ENCODE results near the gene XCL1.
"Not testable (repeated sequence)": the region's sequence is repeated elsewhere in the genome, so short reads cannot be mapped to it uniquely, and the experiment has no call there.

Gene XCL1

DNA sequence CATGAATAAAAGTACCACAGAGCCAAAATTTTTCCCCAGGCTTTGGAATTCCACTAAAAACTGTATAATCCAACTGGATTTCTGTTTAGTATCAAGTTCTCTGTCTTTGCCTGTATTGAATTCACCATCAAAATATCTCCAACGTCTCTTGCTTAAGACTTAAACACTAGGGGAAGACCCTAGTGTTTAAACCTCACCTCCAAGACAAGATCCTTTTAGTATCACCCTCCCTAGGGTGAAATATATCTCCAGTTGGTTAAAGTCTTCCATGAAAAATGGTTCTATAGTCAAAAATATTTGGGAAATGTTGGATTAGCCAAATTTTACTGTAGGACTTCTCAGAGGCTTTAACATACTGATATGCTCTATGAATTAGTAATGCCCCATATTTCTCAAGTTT is 8.1 kb upstream of the XCL1 start:
- no peak for DNase-seq

DNA sequence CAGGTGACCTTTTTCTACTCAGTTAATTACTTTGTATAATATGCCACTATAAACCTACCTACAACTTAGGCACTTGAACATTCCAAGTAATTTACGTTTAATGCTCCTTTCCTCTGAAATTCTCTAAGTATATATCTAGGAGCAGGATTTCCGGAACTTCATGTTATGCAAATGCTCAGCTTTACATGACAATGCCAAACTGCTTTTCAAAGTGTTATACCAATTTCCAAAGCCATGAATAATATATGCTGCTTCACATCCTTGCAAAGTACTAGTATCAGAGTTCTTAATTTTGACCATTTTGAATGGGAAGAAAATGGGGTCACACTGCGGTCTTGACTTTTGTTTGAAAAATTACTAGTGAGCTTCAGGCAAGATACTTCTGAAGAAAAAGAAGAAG is 5.8 kb upstream of the XCL1 start:
- no peak for DNase-seq

DNA sequence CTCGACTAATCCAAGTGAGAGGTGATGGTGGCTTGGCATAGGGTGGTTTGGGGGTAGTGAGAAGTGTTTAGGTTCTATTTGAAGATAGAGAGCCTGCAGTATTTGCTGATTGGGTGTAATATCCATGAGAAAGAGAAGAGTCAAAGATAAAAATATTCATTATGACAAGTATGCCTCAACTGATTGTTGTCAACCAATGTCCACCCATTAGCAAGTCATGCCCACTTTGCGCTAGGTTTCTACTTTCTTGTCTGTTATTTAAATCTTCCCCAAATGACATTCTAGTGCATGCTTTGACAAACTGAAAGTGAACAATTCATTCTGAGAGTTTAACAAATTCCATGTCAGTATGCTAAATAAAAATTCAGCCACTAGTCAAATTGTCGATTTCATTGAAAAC is 3.8 kb upstream of the XCL1 start:
- no peak for DNase-seq

DNA sequence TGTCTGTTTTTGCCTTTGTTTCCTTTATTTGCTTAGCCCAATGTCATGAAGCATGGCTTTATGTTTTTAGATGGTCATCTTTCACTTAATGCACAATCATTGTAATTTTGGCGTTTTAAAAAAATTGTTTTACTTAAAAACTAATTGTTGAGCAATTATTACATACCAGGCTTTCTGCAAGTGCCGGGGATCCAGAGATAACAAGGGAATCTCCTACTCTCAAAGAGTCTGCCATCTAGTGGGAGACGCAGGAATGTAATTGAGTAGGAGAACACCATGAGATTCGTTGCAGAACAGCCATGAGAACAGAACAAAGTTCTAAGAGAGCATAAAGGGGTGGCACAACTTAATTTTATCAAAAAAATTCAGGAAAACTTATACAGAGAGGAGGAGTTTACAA is 2.2 kb upstream of the XCL1 start:
- not testable (repeated sequence) for DNase-seq

DNA sequence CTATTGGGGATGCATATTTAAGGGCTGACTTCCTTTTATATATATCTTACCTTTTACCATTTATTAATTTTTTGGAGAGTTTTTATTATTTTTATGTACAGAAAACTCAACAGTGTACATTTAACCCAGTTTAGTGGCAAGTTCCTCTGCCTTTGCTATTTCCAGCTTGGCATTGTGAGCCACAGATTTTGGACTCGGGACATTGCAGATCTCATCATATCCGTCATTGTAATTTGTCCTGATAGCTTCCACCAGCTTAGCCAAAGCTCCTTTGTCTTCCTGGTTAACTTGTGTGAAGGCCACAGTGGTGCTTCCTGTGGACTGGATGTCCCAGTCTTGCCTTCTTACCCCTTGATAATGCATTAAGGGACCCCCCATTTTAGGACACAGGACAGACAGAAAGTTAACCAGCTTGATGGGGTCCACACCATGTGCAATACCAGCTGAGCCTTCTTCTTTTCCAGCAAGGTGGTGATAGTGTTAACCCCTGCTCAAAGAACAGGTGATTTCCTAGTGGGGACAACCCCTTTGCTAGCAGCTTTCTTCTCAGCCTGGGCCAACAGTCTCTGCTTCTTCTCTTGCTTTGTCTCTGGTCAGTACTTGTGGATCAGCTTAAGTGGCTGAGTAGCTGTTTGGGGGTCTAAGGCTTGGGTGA is 2.3 kb downstream of the XCL1 start:
- not testable (repeated sequence) for DNase-seq

DNA sequence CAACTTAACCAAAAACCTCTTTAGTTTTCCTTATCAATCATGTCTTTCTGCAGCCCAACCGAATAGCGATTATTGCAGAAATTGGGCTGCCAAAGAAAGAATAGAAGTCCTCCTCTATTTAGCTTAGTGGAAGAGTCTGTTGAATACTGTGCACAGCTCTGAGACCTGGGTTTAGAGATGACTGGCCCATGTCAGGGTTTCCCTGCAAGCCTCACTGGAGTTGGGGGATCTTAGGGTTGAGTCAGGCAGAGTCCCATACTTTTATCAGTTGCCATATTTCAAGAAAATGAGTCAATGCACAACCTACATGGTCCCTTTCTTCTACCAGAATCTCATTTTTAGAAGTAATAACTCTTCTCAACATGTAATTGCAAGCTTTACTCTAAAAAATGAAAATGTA is 3.9 kb downstream of the XCL1 start:
- DNase-seq = not testable (repeated sequence)

DNA sequence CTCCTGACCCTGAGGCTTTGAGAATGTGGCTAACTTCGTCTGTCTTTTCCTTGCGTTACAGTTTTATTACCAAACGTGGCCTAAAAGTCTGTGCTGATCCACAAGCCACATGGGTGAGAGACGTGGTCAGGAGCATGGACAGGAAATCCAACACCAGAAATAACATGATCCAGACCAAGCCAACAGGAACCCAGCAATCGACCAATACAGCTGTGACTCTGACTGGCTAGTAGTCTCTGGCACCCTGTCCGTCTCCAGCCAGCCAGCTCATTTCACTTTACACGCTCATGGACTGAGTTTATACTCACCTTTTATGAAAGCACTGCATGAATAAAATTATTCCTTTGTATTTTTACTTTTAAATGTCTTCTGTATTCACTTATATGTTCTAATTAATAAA is 4.6 kb downstream of the XCL1 start:
- not testable (repeated sequence) for DNase-seq

DNA sequence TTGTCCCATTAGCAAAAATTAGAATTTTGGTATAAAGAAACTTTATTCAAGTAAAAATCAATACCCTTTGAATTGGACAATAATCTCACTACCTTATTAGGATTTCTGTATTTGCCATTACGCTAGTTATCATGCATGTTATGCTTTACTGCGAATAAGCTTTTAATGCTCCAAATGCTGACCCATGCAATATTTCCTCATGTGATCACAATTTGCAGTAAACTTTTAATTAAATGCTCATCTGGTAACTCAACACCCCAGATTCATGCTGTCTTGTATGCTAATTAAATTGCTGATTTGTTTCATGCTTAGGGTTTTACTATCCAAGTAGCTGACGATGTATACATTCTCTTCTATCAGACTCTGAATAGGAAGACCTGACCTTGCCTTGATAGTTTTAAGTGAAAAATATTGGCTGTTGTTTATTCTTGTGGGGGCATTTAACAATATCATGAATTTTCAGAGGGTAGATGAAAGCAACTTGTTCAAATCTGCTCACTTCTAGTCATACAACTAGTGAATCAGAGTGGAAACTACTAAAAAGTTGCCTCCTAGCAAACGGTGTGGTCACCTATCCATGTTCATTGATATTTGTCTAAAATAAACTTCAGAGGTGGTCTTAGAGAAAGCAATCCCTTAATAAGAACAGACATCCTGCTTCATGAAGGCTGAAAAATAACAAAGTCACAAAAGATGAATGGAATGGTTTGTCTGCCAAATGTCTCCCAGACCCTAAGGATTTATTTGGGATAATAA is 5.6 kb downstream of the XCL1 start:
- DNase-seq = no peak

- no peak for DNase-seq
These were observed 6.4 kb downstream of the XCL1 start for GRCh38 chr1:168582688-168583336.

GRCh38 chr1:168583571-168583970 is 7.2 kb downstream of the XCL1 start:
- no peak for DNase-seq

DNA sequence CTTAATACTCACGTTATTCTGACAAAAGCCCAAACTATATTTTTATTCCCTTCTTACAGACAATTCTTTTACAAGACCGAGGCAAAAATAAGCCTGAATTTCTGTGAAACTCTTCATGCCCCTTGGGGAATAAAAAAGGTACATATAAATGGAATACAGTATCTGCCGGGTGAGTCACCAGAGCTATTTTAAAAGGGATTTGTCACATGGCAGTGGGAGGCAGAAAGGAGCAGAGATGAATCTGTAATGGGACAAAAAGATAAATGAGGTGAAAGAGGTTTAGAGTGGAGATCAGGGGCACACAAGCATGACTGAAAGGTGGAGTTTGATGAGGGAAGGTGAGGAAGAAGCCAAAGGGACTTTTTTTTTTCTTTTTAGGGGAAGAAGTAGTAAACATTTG is 8.8 kb downstream of the XCL1 start:
- DNase-seq = no peak

GRCh38 chr1:168585937-168586336 is 9.5 kb downstream of the XCL1 start:
- DNase-seq = no peak

- DNase-seq = no peak
These were observed 12.8 kb downstream of the XCL1 start for GRCh38 chr1:168589167-168589566.

GRCh38 chr1:168591066-168591465 is 14.7 kb downstream of the XCL1 start:
- no peak for DNase-seq

DNA sequence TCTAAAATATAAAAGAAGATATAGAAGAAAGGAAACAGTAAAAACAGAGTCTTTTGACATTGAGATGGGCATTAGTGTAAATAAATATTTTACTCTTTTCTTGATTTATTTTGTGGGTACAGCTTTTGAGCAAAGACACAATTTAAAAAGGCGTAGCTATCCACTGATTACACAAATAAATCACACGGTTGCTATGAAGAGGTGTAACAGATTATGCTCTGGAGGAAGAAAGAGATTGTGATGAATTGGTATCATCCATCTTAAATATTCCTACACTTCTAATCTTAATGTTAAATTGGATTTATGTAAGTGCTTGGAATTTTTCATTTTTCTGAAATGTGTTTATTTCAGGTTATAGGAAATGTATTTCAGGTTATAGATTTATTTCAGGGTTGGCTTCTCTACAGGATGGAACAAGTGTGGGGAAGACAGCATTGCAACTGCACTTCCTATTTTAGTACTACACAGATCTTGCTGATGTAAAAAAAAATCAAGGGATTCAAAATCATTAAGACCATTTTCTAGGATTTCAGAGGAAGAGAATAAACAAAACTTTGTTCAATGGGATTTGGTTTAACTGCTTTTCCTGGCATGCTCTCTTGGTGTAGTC is 15.3 kb downstream of the XCL1 start:
- DNase-seq = no peak

GRCh38 chr1:168595403-168595802 is 19.0 kb downstream of the XCL1 start:
- DNase-seq = not testable (repeated sequence)

- DNase-seq = no peak
These were observed 21.7 kb downstream of the XCL1 start for GRCh38 chr1:168598125-168598524.

DNA sequence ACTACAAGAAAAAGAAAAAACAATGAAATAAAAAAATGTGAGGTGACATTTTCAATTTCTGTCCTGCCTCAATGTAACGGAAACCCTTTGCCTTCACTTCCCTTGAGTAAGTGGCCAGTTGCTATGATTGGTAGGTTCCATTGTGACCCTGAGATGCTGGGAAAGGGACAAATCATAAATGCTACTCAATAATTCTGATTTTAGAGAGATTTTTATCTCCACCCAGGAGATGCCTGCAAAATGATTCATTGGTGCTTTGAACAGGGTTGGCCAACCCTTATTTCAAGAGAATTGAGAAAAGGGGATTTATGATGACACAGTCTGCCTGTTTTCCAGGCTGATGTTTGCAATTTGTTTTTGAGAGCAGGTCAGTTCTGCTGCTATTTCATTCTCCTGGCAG is 22.5 kb downstream of the XCL1 start:
- DNase-seq = no peak

DNA sequence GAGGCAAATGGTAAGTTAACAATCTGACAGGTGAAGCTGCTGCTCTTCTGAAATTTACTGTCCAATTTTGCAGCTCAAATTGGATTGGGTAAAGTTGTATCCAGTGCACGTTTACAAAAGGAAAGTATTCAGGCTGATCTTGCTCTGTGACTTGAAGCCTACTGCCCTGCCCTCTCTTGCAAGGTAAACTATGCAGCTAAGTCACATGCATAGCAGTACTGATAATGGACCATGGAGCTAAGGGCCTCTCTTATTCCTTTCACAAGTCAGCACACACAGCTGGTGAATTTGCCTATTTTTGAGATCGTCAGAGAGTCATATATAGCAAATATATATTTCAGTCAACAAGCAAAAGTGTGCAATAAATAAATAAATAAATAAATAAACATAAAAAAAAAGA is 23.2 kb downstream of the XCL1 start:
- no peak for DNase-seq

- no peak for DNase-seq
These were observed 24.6 kb downstream of the XCL1 start for GRCh38 chr1:168601051-168601450.

- DNase-seq = peak; percentile 59
These were observed 27.2 kb downstream of the XCL1 start for GRCh38 chr1:168603501-168604110.

GRCh38 chr1:168605443-168605842 is 29.0 kb downstream of the XCL1 start:
- DNase-seq = no peak

DNA sequence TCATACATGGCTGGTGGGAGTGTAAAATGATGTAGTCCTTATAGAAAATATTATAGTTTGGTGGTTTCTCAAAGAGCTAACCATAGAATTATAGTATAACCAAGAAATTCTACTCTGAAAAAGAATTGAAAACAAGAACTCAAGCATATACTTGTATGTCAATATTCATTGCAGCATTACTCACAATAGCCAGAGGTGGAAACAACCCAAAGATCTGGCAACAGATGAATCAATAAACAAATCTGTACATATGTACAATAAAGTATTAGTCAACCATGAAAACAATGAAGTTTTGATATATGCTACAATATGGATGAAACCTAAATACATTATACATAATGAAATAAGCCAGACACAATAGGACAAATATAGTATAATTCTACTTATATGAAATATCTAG is 29.7 kb downstream of the XCL1 start:
- no peak for DNase-seq
